Fibroblast of lung (primary cell): ENCODE measurements around the gene IFT122.

Experiments
- EZH2 ChIP-seq: IDR thresholded peaks from 2 replicates; pipeline ENCODE4 v1.5.1; 2012; ENCODE audit warnings: low read length, control low read depth, mild to moderate bottlenecking; ENCODE audit errors: missing control alignments
- TF ChIP-seq, protein P1 (sequence below), 2 donors: IDR thresholded peaks in 1 of 2; conservative IDR thresholded peaks in 1 of 2; 1 replicate in 1 of 2; 2 replicates in 1 of 2; pipeline ENCODE4 v1.5.1; 2011 to 2012; ENCODE audit warnings: low read length in 2 of 2, control low read depth in 1 of 2, inconsistent platforms in 1 of 2, low read depth in 1 of 2, mild to moderate bottlenecking in 1 of 2

DNA sequence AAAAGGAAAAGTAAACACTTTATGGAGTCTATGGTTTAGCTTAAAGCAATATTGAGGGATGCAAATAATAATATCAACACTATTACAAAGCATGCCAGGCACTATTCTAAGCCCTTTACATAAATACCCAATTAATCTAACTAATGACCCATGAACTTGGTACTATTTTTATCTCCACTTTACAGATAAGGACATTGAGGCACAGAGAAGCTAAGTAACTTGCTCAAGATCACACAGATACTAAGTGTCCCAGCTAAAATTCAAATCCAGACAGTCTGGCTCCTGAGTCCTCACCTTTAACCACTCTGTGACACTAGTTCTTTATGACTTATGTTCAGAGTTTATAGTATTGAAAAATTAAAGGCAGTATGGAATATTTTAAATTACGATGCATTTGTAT is 5.9 kb upstream of the IFT122 start:
- TF ChIP-seq, protein P1, sequence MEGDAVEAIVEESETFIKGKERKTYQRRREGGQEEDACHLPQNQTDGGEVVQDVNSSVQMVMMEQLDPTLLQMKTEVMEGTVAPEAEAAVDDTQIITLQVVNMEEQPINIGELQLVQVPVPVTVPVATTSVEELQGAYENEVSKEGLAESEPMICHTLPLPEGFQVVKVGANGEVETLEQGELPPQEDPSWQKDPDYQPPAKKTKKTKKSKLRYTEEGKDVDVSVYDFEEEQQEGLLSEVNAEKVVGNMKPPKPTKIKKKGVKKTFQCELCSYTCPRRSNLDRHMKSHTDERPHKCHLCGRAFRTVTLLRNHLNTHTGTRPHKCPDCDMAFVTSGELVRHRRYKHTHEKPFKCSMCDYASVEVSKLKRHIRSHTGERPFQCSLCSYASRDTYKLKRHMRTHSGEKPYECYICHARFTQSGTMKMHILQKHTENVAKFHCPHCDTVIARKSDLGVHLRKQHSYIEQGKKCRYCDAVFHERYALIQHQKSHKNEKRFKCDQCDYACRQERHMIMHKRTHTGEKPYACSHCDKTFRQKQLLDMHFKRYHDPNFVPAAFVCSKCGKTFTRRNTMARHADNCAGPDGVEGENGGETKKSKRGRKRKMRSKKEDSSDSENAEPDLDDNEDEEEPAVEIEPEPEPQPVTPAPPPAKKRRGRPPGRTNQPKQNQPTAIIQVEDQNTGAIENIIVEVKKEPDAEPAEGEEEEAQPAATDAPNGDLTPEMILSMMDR (conservative IDR thresholded peaks at IDR 0.05 in 1 of 2, IDR thresholded peaks at IDR 0.05 in 1 of 2; ENCODE audit: low read depth in 1 of 2, low read length in 2 of 2): no peak
- no peak for TF ChIP-seq EZH2
